Measurements from ENCODE around the gene ANTXRL.
"Not testable (repeated sequence)": the region's sequence is repeated elsewhere in the genome, so short reads cannot be mapped to it uniquely, and the experiment has no call there.

ANTXRL gene

GRCh38 chr10:46286991-46287693 is at the start of gene ANTXRL:
TSS of gene ANTXRL (plus strand) at chr10:46286997. CDS start at chr10:46287263, 266 bp downstream.
- no peak for TF ChIP-seq CTCF (IDR thresholded peaks at IDR 0.05; ENCODE audit: control insufficient read depth, extremely low read depth, insufficient read depth)
- H3K4me3 ChIP-seq (ENCODE audit: low read depth, low read length) = no peak within 1 kb of the TSS
- no peak for DNase-seq (ENCODE audit: low read depth)

DNA sequence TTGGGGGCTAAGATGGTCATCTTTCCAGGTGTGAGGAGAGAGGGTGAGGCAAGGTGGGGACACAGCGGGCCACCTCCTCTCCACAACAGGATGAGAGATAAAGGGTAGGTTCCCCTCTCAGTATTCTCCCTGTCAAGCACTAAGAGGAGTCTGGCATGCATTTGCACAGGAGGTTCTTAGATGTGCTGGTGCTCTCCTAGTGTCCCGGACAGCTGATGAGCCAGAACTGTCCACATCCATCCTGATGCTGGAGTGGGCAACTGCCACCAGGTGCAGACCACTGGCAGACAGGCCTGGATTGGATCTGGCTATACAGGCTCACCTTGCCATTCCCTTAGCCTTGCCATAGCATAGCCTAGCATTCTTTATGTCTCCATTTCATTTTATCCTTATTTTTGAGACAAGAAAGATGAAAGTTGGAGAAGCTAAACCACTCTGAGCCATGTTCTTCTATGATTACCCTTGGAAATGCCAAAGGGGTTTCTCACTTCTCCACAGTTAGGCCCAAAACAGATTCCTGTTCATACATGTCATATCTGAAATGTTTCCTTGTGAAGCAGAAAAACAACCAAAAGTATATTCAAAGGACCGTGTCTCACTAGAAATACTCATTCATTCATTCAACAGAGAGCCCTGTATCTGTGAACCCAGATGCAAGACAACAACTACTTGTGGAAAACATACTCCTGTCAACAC is 48.8 kb upstream of the ANTXRL start:
- no peak overlapping the region for H3K4me3 ChIP-seq (ENCODE audit: low read depth, low read length)
- no peak for DNase-seq (ENCODE audit: low read depth)
- TF ChIP-seq CTCF (IDR thresholded peaks at IDR 0.05; ENCODE audit: control insufficient read depth, extremely low read depth, insufficient read depth) = no peak

DNA sequence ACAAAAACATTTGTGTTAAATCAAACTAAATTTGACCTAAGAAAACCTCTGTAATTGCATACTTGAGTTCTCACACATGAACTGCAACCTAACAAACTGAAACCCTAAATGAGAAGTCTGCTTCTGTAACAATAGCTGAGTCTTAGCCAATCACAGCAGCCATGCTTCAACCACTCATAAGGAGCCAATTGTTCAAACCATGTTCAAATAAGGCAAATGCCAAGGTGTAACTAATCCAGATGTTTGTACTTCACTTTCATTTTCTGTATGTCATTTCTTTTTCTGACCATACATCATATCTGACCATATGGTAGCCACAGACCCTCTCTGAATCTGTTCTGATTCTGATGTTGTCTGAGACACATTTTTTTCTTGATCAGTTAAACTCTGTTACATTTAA is 47.5 kb upstream of the ANTXRL start:
- TF ChIP-seq CTCF (IDR thresholded peaks at IDR 0.05; ENCODE audit: control insufficient read depth, extremely low read depth, insufficient read depth) = no peak
- DNase-seq (ENCODE audit: low read depth) = no peak
- no peak overlapping the region for H3K4me3 ChIP-seq (ENCODE audit: low read depth, low read length)

DNA sequence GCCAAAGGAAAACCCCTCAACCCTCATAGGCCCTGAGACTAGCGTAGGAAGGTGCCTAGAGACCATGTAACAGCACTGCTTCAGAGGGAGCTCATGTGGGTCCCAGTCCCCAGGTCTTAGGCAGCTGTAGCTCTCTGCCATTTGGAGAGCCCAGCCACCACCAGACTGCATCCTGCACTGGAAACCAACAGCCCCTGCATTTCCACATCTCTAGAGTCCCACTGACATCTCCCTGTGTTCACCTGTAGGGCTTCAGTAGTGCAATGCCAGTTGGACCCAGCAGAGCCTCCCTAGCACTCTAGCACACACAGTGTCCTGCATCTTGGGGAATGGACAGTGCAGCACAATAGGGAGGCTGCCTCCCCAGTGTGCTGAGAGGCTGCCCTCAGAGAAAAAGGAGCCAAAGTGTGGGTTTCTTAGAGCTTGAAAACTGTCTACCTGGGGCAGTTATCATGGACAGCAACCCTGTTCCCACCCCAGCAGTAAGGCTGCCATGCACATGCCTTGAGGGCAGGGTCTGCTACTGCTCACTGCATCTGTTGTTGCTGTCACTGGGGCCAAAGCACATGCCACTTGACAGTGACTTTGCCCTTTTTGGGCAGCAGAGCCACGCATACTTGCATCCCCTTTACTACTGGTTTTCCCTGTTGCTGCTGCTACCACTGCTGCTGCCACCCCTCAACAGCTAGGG is 46.7 kb upstream of the ANTXRL start:
- DNase-seq (ENCODE audit: low read depth) = no peak
- no peak for TF ChIP-seq CTCF (IDR thresholded peaks at IDR 0.05; ENCODE audit: control insufficient read depth, extremely low read depth, insufficient read depth)
- H3K4me3 ChIP-seq (ENCODE audit: low read depth, low read length) = no peak overlapping the region

- TF ChIP-seq CTCF (IDR thresholded peaks at IDR 0.05; ENCODE audit: control insufficient read depth, extremely low read depth, insufficient read depth) = no peak
- no peak for DNase-seq (ENCODE audit: low read depth)
- H3K4me3 ChIP-seq (ENCODE audit: low read depth, low read length) = no peak overlapping the region
These were observed 45.9 kb upstream of the ANTXRL start for GRCh38 chr10:46240684-46241565.

DNA sequence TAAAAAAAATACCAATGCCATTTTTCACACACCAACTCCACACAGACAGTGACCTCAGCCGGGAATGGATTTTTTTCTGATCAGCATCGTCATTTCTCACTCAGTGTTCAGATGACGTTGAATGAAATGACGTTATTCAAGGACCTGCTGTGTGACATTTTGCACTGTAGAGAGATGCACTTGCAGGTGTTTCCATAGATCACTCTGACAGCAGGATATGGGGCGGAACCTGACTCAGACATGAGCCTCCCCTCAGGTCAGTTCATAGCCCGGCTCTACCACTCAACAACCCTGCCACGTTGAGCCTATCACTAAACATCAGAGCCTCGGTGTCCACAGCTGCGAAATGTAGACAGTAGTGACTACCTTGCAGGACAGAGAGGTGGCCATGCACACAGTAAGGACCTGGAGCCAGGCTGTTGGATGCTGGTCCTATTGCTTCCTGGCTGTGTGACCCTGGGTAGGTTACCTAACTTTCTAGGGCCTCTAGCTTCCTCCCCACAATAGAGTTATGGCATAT is 41.4 kb upstream of the ANTXRL start:
- H3K4me3 ChIP-seq (ENCODE audit: low read depth, low read length) = no peak overlapping the region

DNA sequence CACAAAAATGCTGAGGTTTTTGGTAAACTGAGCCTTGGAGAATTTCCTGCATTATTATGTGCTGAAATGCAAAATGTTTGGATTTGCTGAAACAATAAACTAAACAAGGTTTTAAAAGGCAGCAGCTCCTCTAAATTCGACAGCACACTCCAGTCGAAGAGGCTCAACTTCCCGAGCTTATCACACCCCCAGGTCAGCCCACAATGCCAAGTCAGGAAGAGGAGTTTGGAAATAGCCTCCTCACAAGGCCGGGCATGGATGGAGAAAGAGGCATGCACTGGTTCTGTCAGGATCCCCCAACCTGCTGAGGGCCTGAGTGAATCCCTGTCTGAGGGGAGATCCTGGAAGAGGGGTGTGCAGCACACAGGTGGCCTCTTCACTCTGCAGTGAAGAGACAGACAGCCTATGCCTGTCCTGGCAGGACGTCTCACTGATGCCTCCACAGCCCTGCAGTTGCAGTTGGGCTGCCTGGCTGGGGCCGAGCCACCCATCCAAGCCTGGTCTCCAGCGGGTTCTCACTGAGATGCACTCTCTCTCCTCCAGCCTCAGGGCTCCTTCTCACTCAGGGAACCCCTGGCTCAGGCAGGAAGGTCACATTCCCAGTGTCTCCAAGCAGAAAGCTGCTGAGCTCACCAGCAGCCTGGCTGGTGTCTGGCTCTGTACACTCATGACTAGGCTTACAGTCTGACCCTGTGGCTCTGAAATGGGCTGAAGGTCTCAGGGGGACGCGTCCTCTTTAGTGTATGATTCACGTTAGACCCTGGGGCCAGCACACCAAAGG is 40.2 kb upstream of the ANTXRL start:
- H3K4me3 ChIP-seq (ENCODE audit: low read depth, low read length); DNase-seq (ENCODE audit: low read depth): not testable (repeated sequence)

More for the DNA sequence above, 41.4 kb upstream of the ANTXRL start:
- TF ChIP-seq CTCF (IDR thresholded peaks at IDR 0.05; ENCODE audit: control insufficient read depth, extremely low read depth, insufficient read depth) = no peak
- no peak for DNase-seq (ENCODE audit: low read depth)

All from LNCaP clone FGC (cell line).